Neural progenitor cell (in vitro differentiated cells): ENCODE results near the gene PRLR.
"Not testable (repeated sequence)": the region's sequence is repeated elsewhere in the genome, so short reads cannot be mapped to it uniquely, and the experiment has no call there.

Experiments used
- CTCF ChIP-seq: fragments of 200-600 bp; sonication (generic); IDR thresholded peaks from 2 replicates; pipeline ENCODE4 v1.5.1; 2017; ENCODE audit warnings: antibody characterized with exemption, mild to moderate bottlenecking
- EZH2 ChIP-seq: fragments of 200-600 bp; sonication (generic); IDR thresholded peaks from 2 replicates; pipeline ENCODE4 v1.6.1; 2017; ENCODE audit warnings: antibody characterized with exemption, mild to moderate bottlenecking, moderate library complexity
- EZH2phosphoT487 ChIP-seq: fragments of 200-600 bp; sonication (generic); IDR thresholded peaks from 2 replicates; pipeline ENCODE4 v1.6.1; 2017; ENCODE audit warnings: antibody characterized with exemption

- not testable (repeated sequence) for TF ChIP-seq CTCF, EZH2phosphoT487, EZH2
Observed at GRCh38 chr5:35104550-35104949, 125.7 kb downstream of the PRLR start.
